GM10248 (cell line): ENCODE measurements around the gene CLEC2L.
"Not testable (repeated sequence)": the region's sequence is repeated elsewhere in the genome, so short reads cannot be mapped to it uniquely, and the experiment has no call there.

Experiments used
- CTCF ChIA-PET: fragments of 300-600 bp; sonication (Branson Sonifier 250); formaldehyde crosslinking; extraction: SDS; loops from one replicate; lab custom pipeline; 2021; ENCODE audit warnings: antibody characterized with exemption; lab: Yijun Ruan, JAX
- POLR2A ChIA-PET: fragments of 350-650 bp; sonication (Branson Sonifier 250); formaldehyde crosslinking; extraction: SDS; loops from one replicate; lab custom pipeline; 2020; ENCODE audit warnings: antibody characterized with exemption; lab: Yijun Ruan, JAX
- DNase-seq: peaks from one replicate; pipeline ENCODE4 v3.0.0; 2012; ENCODE audit errors: extremely low spot score
- TF ChIP-seq, protein P1 (sequence below): IDR thresholded peaks from 2 replicates; pipeline ENCODE4 v1.5.1; 2012; ENCODE audit warnings: mild to moderate bottlenecking, low read depth; ENCODE audit errors: extremely low read depth, missing control alignments, control extremely low read depth

The CLEC2L gene

DNA sequence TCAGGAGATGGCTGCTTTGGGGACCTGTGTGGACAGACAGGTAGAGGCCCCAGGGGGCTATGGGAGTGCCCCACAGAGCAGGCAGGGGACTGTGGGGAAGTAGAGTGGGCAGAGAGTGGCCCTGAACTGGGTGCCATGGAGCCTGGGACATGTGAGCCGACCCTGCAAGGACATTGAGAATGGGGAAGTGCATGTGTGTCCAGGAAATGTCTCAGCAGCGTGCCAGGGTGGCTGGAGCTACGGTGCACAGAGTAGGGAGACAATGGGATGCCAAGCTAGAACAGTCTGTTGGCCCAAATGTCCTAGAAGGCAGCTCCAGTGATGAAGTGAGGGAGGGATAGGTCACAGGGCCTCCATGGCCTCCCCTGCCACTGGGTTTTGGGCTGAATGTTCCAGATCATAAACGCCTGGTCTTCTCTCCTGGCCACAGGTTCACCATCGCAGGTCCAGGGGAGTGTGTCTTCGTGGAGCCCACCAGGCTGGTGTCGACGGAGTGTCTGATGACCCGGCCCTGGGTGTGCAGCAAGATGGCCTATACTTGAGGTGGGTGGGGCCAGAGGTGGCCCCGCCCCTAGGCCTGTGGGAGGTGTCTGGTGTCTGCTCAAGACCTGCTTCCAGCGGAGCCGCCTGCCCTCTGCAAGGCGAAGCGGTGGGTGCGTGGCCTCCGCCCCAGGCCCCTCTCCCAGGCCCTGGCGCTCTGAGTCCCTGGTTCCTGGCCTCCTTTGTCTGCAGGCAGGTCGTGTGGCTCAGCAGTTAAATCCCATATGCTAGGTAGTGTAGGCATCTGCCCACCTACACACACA lies 20.5 kb downstream of the CLEC2L start:
- CTCF ChIA-PET, result no interaction called here

DNA sequence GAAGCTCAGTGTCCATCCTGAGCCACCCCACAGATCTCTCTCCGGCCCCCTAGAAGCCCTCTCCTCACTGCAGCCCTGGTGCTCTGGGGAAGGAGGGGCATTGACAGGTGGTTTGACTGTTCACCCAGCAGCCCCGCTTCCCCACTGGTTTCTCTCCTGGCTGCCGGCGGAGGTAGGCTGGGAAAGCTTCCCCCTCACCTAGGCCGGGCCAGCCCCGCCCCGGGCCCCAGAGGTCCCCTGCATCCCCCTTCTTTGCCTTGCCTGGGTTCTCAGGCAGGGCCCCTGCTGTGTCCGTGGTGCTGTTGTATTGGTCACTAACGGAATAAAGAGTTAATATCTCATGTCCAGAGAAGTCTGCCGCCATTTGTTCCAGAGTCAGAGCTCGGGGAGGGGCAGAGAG lies 21.2 kb downstream of the CLEC2L start:
- DNase-seq, result no peak
- ChIA-PET POLR2A (no interaction called here), CTCF (no interaction called here)
- TF ChIP-seq, protein P1, sequence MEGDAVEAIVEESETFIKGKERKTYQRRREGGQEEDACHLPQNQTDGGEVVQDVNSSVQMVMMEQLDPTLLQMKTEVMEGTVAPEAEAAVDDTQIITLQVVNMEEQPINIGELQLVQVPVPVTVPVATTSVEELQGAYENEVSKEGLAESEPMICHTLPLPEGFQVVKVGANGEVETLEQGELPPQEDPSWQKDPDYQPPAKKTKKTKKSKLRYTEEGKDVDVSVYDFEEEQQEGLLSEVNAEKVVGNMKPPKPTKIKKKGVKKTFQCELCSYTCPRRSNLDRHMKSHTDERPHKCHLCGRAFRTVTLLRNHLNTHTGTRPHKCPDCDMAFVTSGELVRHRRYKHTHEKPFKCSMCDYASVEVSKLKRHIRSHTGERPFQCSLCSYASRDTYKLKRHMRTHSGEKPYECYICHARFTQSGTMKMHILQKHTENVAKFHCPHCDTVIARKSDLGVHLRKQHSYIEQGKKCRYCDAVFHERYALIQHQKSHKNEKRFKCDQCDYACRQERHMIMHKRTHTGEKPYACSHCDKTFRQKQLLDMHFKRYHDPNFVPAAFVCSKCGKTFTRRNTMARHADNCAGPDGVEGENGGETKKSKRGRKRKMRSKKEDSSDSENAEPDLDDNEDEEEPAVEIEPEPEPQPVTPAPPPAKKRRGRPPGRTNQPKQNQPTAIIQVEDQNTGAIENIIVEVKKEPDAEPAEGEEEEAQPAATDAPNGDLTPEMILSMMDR, result no peak

More for the DNA sequence above, 20.5 kb downstream of the CLEC2L start:
- DNase-seq, result no peak
- POLR2A ChIA-PET, result no interaction called here
- TF ChIP-seq, protein P1, result no peak

DNA sequence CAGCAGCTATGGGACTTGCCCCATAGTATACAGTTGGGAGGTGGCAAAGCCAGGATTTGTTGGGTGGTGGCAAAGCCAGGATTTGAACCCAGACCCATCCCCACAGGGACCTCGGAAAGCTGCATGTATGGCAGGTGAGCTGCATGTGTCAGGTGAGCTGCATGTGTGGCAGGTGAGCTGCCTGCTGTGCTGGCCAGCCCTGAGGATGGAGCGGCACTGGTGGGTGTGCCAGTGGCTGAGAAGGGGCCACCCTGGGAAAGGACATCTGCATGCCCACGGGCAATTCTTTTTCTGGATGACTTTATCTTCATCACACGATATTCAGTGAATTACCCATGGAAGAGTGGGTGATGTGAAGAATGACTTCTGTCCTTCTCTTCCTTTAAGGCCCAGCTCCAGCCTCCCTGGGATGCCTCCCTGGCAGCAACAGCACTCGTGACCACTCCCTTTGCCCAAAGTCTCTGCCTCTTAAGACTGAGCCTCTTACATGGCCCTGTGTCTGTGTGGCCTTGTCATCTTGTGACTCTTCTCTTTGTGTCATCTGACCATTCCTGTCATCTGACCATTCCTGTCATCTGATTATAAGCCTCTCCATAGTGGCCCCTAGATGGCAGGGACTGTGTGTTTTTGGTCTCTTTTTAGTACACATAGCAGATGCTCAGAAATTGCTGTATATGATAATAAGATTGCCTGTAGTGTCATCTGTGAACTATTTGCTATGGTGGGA lies 25.0 kb downstream of the CLEC2L start:
- no peak for DNase-seq
- POLR2A ChIA-PET, result no interaction called here
- CTCF ChIA-PET, result interaction anchor here (1.2 kb wide), 1 partner anchor 59 kb away, joined by 3 read pairs; no protein-coding TSS in a partner anchor
- TF ChIP-seq, protein P1, result no peak

DNA sequence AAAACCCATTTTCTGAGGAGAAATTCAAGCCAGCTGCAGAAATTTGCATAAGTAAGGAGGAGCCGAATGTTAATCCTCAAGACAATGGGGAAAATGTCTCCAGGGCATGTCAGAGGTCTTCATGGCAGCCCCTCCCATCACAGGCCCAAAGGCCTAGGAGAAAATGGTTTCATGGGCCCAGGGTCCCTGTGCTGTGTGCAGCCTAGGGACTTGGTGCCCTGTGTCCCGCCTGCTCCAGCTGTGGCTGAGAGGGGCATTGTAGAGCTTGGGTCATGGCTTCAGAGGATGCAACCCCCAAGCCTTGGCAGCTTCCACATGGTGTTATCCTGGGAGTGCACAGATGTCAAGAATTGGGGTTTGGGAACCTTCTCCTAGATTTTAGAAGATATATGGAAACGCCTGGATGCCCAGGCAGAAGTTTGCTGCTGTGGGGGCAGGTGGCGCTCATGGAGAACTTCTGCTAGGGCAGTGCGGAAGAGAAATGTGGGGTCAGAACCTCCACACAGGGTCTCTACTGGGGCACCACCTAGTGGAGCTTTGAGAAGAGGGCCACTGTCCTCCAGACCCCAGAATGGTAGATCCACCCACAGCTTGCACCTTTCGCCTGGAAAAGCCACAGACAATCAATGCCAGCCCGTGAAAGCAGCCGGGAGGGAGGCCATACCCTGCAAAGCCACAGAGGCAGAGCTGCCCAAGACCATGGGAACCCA lies 30.7 kb downstream of the CLEC2L start:
- POLR2A ChIA-PET, DNase-seq: not testable (repeated sequence)
- CTCF ChIA-PET, result interaction anchor here (1.2 kb wide), 1 partner anchor 449 kb away, joined by 3 read pairs; no protein-coding TSS in a partner anchor

DNA sequence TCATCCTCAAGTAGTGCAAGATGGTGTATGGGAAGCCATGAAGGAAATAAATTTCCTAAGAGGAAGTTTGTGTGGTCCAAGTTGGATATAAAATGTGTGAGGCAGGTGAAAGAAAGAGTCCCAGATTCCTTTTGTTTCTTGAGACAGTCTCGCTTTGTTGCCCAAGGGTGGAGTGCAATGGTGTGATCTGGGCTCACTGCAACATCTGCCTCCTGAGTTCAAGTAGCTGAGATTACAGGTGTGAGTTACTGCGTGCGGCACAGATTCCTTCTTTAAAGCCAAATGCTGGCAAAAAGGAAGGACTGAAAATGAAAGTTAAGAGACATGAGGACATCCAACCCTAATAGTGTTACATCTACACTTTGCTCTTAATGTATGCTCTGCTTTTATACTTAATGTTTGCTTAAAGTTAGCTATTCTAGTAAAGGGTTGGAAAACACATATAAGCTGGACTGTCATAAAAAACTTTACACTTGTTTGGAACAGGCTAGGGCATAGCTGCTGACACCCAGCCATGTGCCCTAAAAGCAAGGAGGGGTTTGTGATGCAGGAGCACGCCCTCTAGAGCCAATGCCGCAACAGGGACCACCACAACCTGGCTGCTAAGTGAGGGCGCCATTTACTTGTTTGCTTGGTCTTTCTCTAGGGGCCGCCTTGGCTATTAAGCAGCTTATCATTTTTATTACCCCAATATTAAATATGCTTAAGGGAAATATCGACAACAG lies 34.5 kb downstream of the CLEC2L start:
- POLR2A ChIA-PET, result no interaction called here
- TF ChIP-seq, protein P1, result no peak
- CTCF ChIA-PET, result interaction anchor here (1.2 kb wide), 1 partner anchor 11 kb away, joined by 5 read pairs; no protein-coding TSS in a partner anchor
- no peak for DNase-seq

DNA sequence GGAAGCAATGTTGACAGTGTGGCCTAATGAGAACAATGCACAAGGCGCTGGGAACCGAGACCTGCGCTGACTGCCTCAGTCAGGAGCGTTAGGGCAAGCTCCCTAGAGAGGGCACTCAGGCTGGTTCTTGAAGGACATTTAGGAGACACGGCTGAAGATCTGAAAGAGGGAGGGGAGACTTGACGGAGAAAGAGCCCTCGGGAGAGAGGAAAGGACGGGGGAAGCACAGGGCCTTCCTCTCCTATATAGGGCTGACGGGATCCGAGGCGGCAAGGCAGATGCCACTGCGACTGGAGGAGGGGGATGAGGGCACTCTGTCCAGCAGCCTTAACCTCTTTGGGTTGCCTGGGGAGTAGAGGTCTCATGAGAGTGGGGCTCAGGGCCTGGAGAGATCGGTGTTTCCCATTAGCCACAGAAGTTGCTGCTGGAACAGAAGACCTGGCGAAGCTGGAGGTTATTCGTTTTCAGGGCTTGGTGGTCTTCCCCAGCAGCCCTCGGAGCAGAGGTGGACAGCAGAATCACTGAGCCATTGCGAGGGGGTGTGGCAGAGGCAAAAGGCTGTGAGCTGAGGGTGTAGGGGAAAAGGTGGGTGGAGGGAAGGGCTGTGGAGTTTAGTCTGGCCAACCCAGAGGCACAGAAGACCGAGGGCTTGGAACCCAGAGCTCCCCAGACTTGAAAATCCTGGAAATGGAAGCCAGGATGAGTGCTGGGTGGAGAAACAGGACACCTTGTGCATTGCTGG lies 36.0 kb downstream of the CLEC2L start:
- CTCF ChIA-PET, result no interaction called here
- no peak for DNase-seq
- POLR2A ChIA-PET, result no interaction called here
- TF ChIP-seq, protein P1, result no peak
